Choroid plexus epithelial cell (primary cell): ENCODE data around the gene CLCA1.

Experiments
- DNase-seq: peaks from one replicate; pipeline ENCODE4 v3.0.0-alpha.2; 2010; ENCODE audit warnings: low read depth
- H3K4me3 ChIP-seq: 2 replicates; pipeline ENCODE4 v1.5.1; 2011; ENCODE audit warnings: low read depth, mild to moderate bottlenecking, control low read depth, low read length, moderate library complexity
- CTCF ChIP-seq: conservative IDR thresholded peaks from 2 replicates; pipeline ENCODE4 v1.5.1; 2011; ENCODE audit warnings: low read depth, mild to moderate bottlenecking, control low read depth, inconsistent platforms, low read length, moderate library complexity

The CLCA1 gene

DNA sequence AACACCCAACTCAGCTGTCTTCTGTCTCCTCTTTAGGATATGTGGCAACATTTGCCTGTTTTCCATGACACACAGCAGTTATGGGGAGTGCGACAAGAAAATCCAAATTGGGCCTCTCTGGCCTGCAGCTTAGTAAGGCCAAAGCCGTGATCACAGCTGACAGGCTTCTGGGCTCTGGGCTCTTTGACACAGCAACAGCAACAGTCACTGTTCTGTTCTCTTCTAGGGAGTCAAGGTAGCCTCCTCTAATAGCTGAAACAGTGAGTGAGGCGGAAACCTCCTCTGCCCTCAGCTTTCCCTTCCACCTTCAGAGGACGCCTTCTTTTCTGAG, 19.0 kb downstream of the CLCA1 start:
- TF ChIP-seq CTCF = no peak
- no peak for DNase-seq

GRCh38 chr1:86489242-86489878, 20.6 kb downstream of the CLCA1 start:
- no peak for DNase-seq
- no peak for TF ChIP-seq CTCF
- no peak overlapping the region for H3K4me3 ChIP-seq

More for the DNA sequence above, 19.0 kb downstream of the CLCA1 start:
- no peak overlapping the region for H3K4me3 ChIP-seq

- no peak for DNase-seq
- no peak for TF ChIP-seq CTCF
- no peak overlapping the region for H3K4me3 ChIP-seq
Measured at GRCh38 chr1:86491171-86491950, 22.6 kb downstream of the CLCA1 start.

- no peak for DNase-seq
- no peak overlapping the region for H3K4me3 ChIP-seq
Measured at GRCh38 chr1:86498281-86498680, 29.6 kb downstream of the CLCA1 start.

DNA sequence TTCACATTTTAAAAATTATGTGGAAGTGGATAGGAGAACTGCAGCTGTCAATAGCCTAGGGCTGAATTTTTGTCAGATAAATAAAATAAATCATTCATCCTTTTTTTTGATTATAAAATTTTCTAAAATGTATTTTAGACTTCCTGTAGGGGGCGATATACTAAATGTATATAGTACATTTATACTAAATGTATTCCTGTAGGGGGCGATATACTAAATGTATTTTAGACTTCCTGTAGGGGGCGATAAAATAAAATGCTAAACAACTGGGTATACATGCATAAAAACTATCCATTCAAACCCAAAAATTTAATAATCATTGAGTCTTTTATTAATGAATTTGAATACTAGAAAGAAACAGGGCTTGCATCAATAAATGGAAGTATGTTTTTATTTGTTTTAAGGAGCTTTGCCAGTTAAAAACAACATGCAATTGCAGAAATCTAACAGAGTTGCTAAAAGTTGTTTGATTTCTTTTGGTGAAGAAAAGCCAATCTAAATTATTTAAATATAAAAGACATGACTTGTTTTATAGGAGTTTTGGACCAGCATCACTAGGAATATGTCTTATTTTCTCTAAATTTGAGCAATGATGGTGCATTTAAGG, 31.4 kb downstream of the CLCA1 start:
- peak; percentile 79 for TF ChIP-seq CTCF
- H3K4me3 ChIP-seq = no peak overlapping the region
- peak; percentile 56 for DNase-seq

More at GRCh38 chr1:86498281-86498680, 29.6 kb downstream of the CLCA1 start:
- TF ChIP-seq CTCF = no peak

GRCh38 chr1:86500714-86501113, 32.0 kb downstream of the CLCA1 start:
- no peak for DNase-seq
- TF ChIP-seq CTCF = no peak
- H3K4me3 ChIP-seq = no peak overlapping the region
